Karpas-422 (cell line): ENCODE measurements around the gene MACROD2. TPM values are rescaled to one million over a fixed set of nuclear protein-coding genes. Genes with fewer than 3 reads are reported as not detected.

ENCODE experiments used
- DNase-seq: peaks from one replicate; pipeline ENCODE4 v3.0.0-alpha.2; 2015
- H2AFZ ChIP-seq: fragments of 200-600 bp; sonication (generic); 2 replicates; pipeline ENCODE4 v1.6.1; 2014; ENCODE audit warnings: antibody characterized with exemption, low read length, mixed read lengths
- H3K27ac ChIP-seq: fragments of 200-600 bp; sonication (generic); 2 replicates; pipeline ENCODE4 v1.5.1; 2014; ENCODE audit warnings: mild to moderate bottlenecking, low read length, moderate library complexity
- H3K27me3 ChIP-seq: fragments of 200-600 bp; sonication (generic); 2 replicates; pipeline ENCODE4 v1.6.1; 2014; ENCODE audit warnings: low read length, mixed read lengths
- H3K36me3 ChIP-seq: fragments of 200-600 bp; sonication (generic); 2 replicates; pipeline ENCODE4 v1.6.1; 2014; ENCODE audit warnings: low read length, mixed read lengths; ENCODE audit not compliant: insufficient read depth
- H3K4me1 ChIP-seq: fragments of 200-600 bp; sonication (generic); 2 replicates; pipeline ENCODE4 v1.6.1; 2014; ENCODE audit warnings: mild to moderate bottlenecking, low read length, mixed read lengths
- H3K4me2 ChIP-seq: fragments of 200-600 bp; sonication (generic); 2 replicates; pipeline ENCODE4 v1.6.1; 2014; ENCODE audit warnings: low read length, low read depth, mild to moderate bottlenecking; ENCODE audit not compliant: poor library complexity, severe bottlenecking
- H3K4me3 ChIP-seq: fragments of 200-600 bp; sonication (generic); 2 replicates; pipeline ENCODE4 v1.5.1; 2014; ENCODE audit warnings: mild to moderate bottlenecking, antibody characterized with exemption, low read length, mixed read lengths
- H3K79me2 ChIP-seq: fragments of 200-600 bp; sonication (generic); 2 replicates; pipeline ENCODE4 v1.6.1; 2014; ENCODE audit warnings: mild to moderate bottlenecking, low read length, mixed read lengths
- H3K9ac ChIP-seq: fragments of 200-600 bp; sonication (generic); 2 replicates; pipeline ENCODE4 v1.6.0; 2014; ENCODE audit warnings: low read length
- H3K9me2 ChIP-seq: fragments of 200-600 bp; sonication (generic), shearing (Covaris generic); replicated peaks from 2 replicates; pipeline ENCODE4 v1.6.0; 2014; ENCODE audit warnings: mild to moderate bottlenecking, low read length, moderate library complexity; ENCODE audit not compliant: insufficient read depth
- H3K9me3 ChIP-seq: fragments of 300-700, 200-600 bp; sonication (generic); 2 replicates; pipeline ENCODE4 v1.6.1; 2014; ENCODE audit warnings: low read length, mixed read lengths
- H4K20me1 ChIP-seq: fragments of 200-600 bp; sonication (generic); 2 replicates; pipeline ENCODE4 v1.6.1; 2014; ENCODE audit warnings: mild to moderate bottlenecking, antibody characterized with exemption, low read length, low read depth; ENCODE audit not compliant: insufficient read depth
- total RNA-seq: library from RNA; depleted of rRNA; stranded (reverse); fragments of >200 nt; shearing (Covaris generic); gene quantifications from 2 replicates; pipeline ENCODE4 v1.2.3, GENCODE V29; 2014; ENCODE audit warnings: low replicate concordance

The MACROD2 gene
- total RNA-seq, 1 experiment from 2014 or later, result 0.15 TPM

DNA sequence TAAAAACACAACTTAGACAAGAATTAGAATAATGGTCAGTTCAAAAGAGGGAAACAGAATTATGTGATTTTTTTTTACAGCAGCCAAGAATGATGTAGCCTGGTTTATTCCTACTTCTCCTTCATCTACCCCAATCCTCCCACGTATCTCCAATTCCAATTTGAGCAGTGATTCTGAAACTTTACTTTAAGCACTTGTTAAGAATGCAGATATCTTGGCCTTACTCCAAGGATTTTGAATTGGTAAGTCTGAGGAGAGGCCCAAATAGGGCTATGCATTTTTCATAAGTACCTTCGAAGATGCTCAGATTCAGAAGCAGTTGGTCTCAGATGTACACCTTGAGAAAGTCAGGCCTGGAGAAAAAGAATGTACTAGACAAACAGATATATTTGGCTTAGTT lies 575.5 kb downstream of the MACROD2 start:
- Histone ChIP-seq H3K36me3 (no peaks in the 10 kb centered on the region), H3K9me3 (no peaks in the 10 kb centered on the region; the same call in 1 of the 2 replicates), H3K27me3 (no peaks in the 10 kb centered on the region), H3K9me2 (no peaks in the 10 kb centered on the region), H3K9ac (no peak overlapping the region), H3K4me1 (no peaks in the 10 kb centered on the region), H3K4me3 (no peak overlapping the region), H3K27ac (no peak overlapping the region), H2AFZ (no peak overlapping the region; the same call in 1 of the 2 replicates), H4K20me1 (no peaks in the 10 kb centered on the region), H3K79me2 (no peaks in the 10 kb centered on the region), H3K4me2 (no peak overlapping the region)
- DNase-seq, result no peak

DNA sequence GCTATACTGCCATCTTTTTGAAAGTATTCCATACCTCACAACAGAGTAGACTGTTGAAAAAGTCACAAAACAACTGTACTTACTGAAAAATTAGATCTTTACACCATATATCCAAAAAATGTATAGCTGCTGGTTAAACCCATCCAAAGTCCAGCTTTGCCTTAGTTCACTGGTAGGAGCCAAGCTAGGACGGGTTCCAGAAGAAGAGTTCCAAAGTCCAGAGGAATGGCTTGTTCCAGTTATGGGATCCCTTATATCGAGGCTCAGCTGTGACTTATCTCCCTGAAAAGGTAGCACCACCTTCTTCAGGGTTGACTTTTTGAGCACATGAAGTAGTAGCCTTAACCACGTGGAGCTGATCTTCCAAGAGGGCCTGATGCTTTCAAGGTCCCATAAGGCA lies 578.4 kb downstream of the MACROD2 start:
- H3K79me2 ChIP-seq, result no peaks in the 10 kb centered on the region
- H3K27ac ChIP-seq, result no peak overlapping the region
- no peak overlapping the region for H3K9ac ChIP-seq
- no peak overlapping the region for H2AFZ ChIP-seq
- H3K27me3 ChIP-seq, result no peaks in the 10 kb centered on the region
- no peaks in the 10 kb centered on the region for H3K9me2 ChIP-seq
- H4K20me1 ChIP-seq, result no peaks in the 10 kb centered on the region
- H3K4me1 ChIP-seq, result no peaks in the 10 kb centered on the region
- no peak for DNase-seq
- no peaks in the 10 kb centered on the region; the same call in 1 of the 2 replicates for H3K9me3 ChIP-seq
- no peak overlapping the region for H3K4me3 ChIP-seq
- H3K36me3 ChIP-seq, result no peaks in the 10 kb centered on the region
- H3K4me2 ChIP-seq, result no peak overlapping the region

DNA sequence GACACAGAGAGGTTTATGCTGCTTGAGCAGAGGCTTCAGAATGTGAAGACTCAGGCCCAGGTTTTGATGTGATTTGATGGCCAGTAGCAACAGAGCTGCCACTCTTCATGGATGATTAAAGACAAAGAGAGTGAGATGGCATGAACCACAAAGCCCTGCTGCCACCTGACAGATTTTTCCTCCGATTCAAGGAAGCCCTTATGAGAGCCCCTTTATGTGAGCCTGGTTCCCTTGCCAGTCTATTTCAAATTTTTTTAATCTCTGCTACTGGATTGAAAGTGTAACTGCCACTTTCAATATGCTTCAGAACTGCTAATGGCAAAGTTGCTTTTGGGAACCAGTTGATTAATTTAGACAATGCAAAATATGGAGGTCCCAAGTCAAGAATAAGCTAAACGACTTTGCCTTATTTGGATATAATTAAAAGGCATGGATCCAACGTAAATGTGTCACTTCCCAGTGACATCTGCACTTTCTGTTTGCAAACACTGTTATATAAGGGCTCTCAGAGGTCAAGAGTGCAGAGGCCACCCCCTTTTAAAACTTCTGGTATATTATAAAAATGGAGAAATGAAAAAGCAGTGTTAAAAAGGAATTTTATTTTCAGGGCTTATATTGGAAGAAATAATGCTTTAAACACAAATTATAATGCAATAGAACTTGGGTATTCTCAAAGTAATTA lies 581.0 kb downstream of the MACROD2 start:
- Histone ChIP-seq H3K27ac (no peak overlapping the region), H3K36me3 (no peaks in the 10 kb centered on the region), H3K9me3 (no peaks in the 10 kb centered on the region; the same call in 1 of the 2 replicates), H3K9me2 (no peaks in the 10 kb centered on the region), H2AFZ (no peak overlapping the region), H3K9ac (no peak overlapping the region), H3K27me3 (no peaks in the 10 kb centered on the region), H3K4me2 (no peak overlapping the region), H4K20me1 (no peaks in the 10 kb centered on the region), H3K79me2 (no peaks in the 10 kb centered on the region), H3K4me3 (no peak overlapping the region), H3K4me1 (no peaks in the 10 kb centered on the region)
- DNase-seq, result no peak

DNA sequence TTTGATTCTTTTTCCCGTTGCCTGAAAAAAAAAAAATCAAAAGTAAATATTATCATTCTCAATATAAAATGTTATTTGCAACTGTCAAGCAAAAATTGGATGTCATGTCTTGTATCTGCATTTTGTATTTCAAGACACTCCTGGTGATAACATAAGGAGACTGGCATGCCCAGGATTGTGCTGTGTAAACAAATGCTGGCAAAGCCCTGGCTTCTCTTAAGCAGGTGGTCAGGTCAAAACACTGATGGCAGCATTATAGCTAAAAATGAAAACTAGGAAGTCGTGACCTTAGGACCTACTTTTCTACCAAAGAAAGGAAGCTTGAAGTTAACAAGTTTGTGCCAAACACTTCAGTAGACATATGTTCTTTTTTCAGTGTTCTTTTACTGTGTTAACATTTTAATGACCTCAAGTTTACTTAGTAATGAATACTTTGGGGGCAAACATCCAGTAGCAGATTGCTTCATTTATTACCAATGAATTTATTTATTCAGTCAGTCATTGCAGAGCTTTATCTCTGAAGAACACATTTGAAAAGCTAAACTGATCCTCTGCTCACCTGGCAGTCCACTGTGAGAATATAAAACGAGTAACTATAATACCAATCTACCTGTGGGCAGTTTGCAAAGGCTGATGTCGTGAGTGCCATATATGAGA lies 585.2 kb downstream of the MACROD2 start:
- Histone ChIP-seq H3K9me3 (no peaks in the 10 kb centered on the region), H3K36me3 (no peaks in the 10 kb centered on the region), H3K4me3 (no peak overlapping the region), H4K20me1 (no peaks in the 10 kb centered on the region), H3K27me3 (no peaks in the 10 kb centered on the region), H3K27ac (no peak overlapping the region), H3K4me1 (no peaks in the 10 kb centered on the region), H3K79me2 (no peaks in the 10 kb centered on the region), H2AFZ (no peak overlapping the region), H3K4me2 (no peak overlapping the region), H3K9me2 (no peaks in the 10 kb centered on the region), H3K9ac (no peak overlapping the region)
- DNase-seq, result no peak

DNA sequence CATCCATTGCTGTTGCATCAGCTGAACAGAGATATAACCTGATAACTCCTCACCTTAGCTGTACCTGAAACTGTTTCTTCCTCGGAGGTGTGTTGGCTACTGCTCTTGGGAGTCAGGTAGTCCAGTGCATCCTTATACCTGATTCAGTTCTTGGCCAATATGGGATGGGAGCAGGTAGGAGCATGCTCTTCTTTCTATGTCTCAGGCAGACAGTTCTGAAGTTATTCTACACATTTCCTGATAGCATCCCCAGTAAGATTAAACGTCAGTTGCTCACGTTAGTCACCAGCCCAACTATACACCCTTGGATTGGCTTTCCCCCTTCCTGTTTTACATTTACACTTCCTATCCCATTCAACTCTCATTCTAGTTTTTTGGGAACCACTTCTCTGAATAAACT lies 586.4 kb downstream of the MACROD2 start:
- H3K27me3 ChIP-seq, result no peaks in the 10 kb centered on the region
- no peaks in the 10 kb centered on the region for H3K79me2 ChIP-seq
- no peaks in the 10 kb centered on the region for H4K20me1 ChIP-seq
- no peak overlapping the region for H2AFZ ChIP-seq
- DNase-seq, result no peak
- H3K36me3 ChIP-seq, result no peaks in the 10 kb centered on the region
- H3K9ac ChIP-seq, result no peak overlapping the region
- no peak overlapping the region for H3K4me3 ChIP-seq
- H3K9me3 ChIP-seq, result no peaks in the 10 kb centered on the region; the same call in 1 of the 2 replicates
- H3K4me2 ChIP-seq, result no peak overlapping the region
- no peaks in the 10 kb centered on the region for H3K9me2 ChIP-seq
- no peaks in the 10 kb centered on the region for H3K4me1 ChIP-seq
- no peak overlapping the region for H3K27ac ChIP-seq

DNA sequence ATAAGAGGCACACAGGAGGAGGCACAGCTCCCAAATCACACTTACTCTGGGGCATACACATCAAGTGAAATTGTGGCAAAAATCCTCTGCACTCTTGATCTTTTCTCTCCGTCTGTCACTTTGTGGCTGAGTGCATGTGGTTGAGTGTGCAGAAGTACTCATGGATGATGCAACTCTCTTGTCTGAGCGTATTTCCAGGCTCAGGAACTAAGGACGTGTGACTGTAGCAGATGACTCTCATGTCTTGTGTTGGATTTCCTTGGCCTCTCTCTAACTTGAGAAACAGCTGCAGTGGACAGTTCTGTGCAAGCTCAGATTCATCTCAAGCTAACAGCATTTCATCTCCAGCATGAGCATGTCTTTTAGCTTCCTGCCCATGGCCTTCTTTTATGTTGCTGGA lies 587.5 kb downstream of the MACROD2 start:
- Histone ChIP-seq H2AFZ (no peak overlapping the region), H3K27ac (no peak overlapping the region), H3K4me1 (no peaks in the 10 kb centered on the region), H3K27me3 (no peaks in the 10 kb centered on the region), H3K4me2 (no peak overlapping the region), H3K79me2 (no peaks in the 10 kb centered on the region), H4K20me1 (no peaks in the 10 kb centered on the region), H3K36me3 (no peaks in the 10 kb centered on the region), H3K9me3 (no peaks in the 10 kb centered on the region; the same call in 1 of the 2 replicates), H3K9me2 (no peaks in the 10 kb centered on the region), H3K4me3 (no peak overlapping the region), H3K9ac (no peak overlapping the region)
- DNase-seq, result no peak

DNA sequence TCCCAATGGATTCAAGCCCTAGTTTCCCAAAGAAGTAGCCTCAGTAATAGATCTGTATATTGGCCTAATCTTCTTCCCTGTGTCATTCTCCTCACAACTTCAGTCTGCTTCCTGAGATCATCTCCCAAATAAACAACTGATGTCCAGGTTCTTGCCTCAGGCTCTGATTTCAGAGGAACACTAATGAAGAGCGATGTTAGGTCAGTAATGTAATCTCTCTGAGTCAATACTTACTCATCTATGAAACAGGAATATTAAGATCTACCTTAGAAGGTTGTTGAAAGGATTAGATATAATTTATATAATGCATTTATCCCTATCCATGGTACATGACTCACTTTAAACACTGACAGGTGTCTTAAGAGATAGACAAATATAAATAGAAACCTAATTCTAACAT lies 588.1 kb downstream of the MACROD2 start:
- Histone ChIP-seq H3K4me1 (no peaks in the 10 kb centered on the region), H3K9me2 (no peaks in the 10 kb centered on the region), H3K4me3 (no peak overlapping the region), H2AFZ (no peak overlapping the region), H3K79me2 (no peaks in the 10 kb centered on the region), H3K4me2 (no peak overlapping the region), H3K9ac (no peak overlapping the region), H3K27ac (no peak overlapping the region), H3K36me3 (no peaks in the 10 kb centered on the region), H4K20me1 (no peaks in the 10 kb centered on the region), H3K27me3 (no peaks in the 10 kb centered on the region), H3K9me3 (no peaks in the 10 kb centered on the region; the same call in 1 of the 2 replicates)
- DNase-seq, result no peak

DNA sequence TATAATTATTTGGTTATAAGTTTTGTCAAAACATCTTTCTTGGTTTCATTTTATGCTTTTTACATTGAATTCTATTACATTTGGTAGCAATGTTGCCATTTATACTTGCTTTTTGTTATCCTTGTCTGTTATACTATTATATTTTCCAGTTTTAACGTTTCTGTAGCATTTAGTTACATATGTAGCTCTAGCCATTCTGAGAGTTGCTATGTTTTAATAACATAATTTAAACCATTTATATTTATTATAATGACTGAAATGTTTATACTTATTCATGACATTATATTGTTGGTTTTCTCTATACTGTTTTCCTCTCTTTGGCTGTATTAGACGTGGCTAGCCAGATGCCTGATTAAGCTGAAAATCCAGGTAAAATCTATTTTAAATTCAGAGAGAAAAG lies 594.1 kb downstream of the MACROD2 start:
- Histone ChIP-seq H3K27ac (no peak overlapping the region), H3K9ac (no peak overlapping the region), H3K4me3 (no peak overlapping the region), H3K4me1 (no peaks in the 10 kb centered on the region), H3K36me3 (no peaks in the 10 kb centered on the region), H3K9me3 (no peaks in the 10 kb centered on the region; the same call in 1 of the 2 replicates), H2AFZ (no peak overlapping the region), H4K20me1 (no peaks in the 10 kb centered on the region), H3K79me2 (no peaks in the 10 kb centered on the region), H3K27me3 (no peaks in the 10 kb centered on the region), H3K4me2 (no peak overlapping the region), H3K9me2 (no peaks in the 10 kb centered on the region)
- DNase-seq, result no peak
